GM12878 (cell line): ENCODE data around the gene PPP2R5D. TPM values are rescaled to one million over a fixed set of nuclear protein-coding genes. Genes with fewer than 3 reads are reported as not detected.

Source experiments
- ATAC-seq: fragments of 200-7000 bp; cut with Tn5 transposase; 3 replicates; pipeline ENCODE4 v1.9.1; 2020; ENCODE audit warnings: mild to moderate bottlenecking, moderate library complexity
- BruUV-seq: library from RNA; stranded (reverse); fragments of 400-500 nt; replicated peaks from 2 replicates; lab custom pipeline; 2021; lab: Mats Ljungman, UMichigan
- CTCF ChIA-PET: fragments of 300-600 bp; sonication (Branson Sonifier 250); formaldehyde crosslinking; extraction: SDS; loops from one replicate; lab custom pipeline; 2021; ENCODE audit warnings: inconsistent platforms; lab: Yijun Ruan, JAX
- POLR2A ChIA-PET: fragments of 350-600 bp; formaldehyde crosslinking; extraction: SDS; loops from one replicate; lab custom pipeline; 2021; ENCODE audit warnings: inconsistent platforms; lab: Charles Lee
- RAD21 ChIA-PET: fragments of 300-600 bp; sonication (Branson Sonifier 250); formaldehyde crosslinking; loops from one replicate; lab custom pipeline; 2023; ENCODE audit warnings: antibody characterized with exemption; ENCODE audit not compliant: unreplicated experiment; lab: Charles Lee
- SMC1A ChIA-PET: fragments of 300-600 bp; sonication (Branson Sonifier 250); formaldehyde crosslinking; loops from one replicate; lab custom pipeline; 2023; ENCODE audit not compliant: unreplicated experiment, uncharacterized antibody; lab: Charles Lee
- DNase-seq: peaks from one replicate; pipeline ENCODE4 v3.0.0-alpha.2; 2011; ENCODE audit warnings: low read depth, low spot score
- FAIRE-seq: peaks from 3 replicates; lab custom pipeline; 2011; peaks lifted over from hg19 to GRCh38; lab: Jason Lieb, UNC
- H2AFZ ChIP-seq: 2 replicates; pipeline ENCODE4 v1.6.0; 2011; ENCODE audit warnings: low read depth, low read length, control low read depth; ENCODE audit not compliant: control insufficient read depth
- H3K27ac ChIP-seq: 2 replicates; pipeline ENCODE4 v1.5.1; 2011; ENCODE audit warnings: control low read depth; ENCODE audit not compliant: control insufficient read depth, insufficient read depth
- H3K27me3 ChIP-seq, 2 experiments: replicated peaks in 1 of 2; 2 replicates each; pipeline versions ENCODE4 v1.6.0 to v1.6.1; 2011; ENCODE audit warnings: low read length in 1 of 2; ENCODE audit not compliant: control insufficient read depth in 2 of 2, insufficient read depth in 2 of 2
- H3K36me3 ChIP-seq, 2 experiments: 2 replicates each; pipeline ENCODE4 v1.5.1; 2011; ENCODE audit warnings: low read length in 1 of 2; ENCODE audit not compliant: control insufficient read depth in 2 of 2, insufficient read depth in 2 of 2
- H3K4me1 ChIP-seq: 2 replicates; pipeline ENCODE4 v1.6.1; 2011; ENCODE audit warnings: mild to moderate bottlenecking, low read length, moderate library complexity, mixed read lengths; ENCODE audit not compliant: control insufficient read depth, insufficient read depth
- H3K4me2 ChIP-seq: 2 replicates; pipeline ENCODE4 v1.6.0; 2011; ENCODE audit warnings: control low read depth; ENCODE audit not compliant: control insufficient read depth, insufficient read depth
- H3K4me3 ChIP-seq: fragments of 200-600 bp; sonication (generic); 2 replicates; pipeline ENCODE4 v1.5.1; 2016
- H3K79me2 ChIP-seq: 2 replicates; pipeline ENCODE4 v1.6.0; 2011; ENCODE audit warnings: low read length; ENCODE audit not compliant: control insufficient read depth, insufficient read depth
- H3K9ac ChIP-seq: 2 replicates; pipeline ENCODE4 v1.8.0; 2011; ENCODE audit warnings: low read length, control low read depth, mixed read lengths; ENCODE audit not compliant: control insufficient read depth, insufficient read depth
- H3K9me3 ChIP-seq: replicated peaks from 3 replicates; pipeline ENCODE4 v1.5.1; 2011; ENCODE audit warnings: mild to moderate bottlenecking, low read length; ENCODE audit not compliant: control insufficient read depth, insufficient read depth
- H4K20me1 ChIP-seq: 2 replicates; pipeline ENCODE4 v1.6.0; 2011; ENCODE audit not compliant: control insufficient read depth, insufficient read depth
- CREB1 ChIP-seq: IDR thresholded peaks from 2 replicates; pipeline ENCODE4 v1.6.1; 2012; ENCODE audit warnings: low read depth, mild to moderate bottlenecking, inconsistent platforms
- EED ChIP-seq: sonication (generic); IDR thresholded peaks from 2 replicates; pipeline ENCODE4 v1.6.1; 2016; ENCODE audit warnings: antibody characterized with exemption, low read depth
- ESRRA ChIP-seq: IDR thresholded peaks from 2 replicates; pipeline ENCODE4 v1.6.1; 2012; ENCODE audit warnings: mild to moderate bottlenecking, low read length, improper control_type of control experiment
- IRF4 ChIP-seq: IDR thresholded peaks from 2 replicates; pipeline ENCODE4 v1.6.1; 2011; ENCODE audit warnings: low read depth, low read length
- NRF1 ChIP-seq: conservative IDR thresholded peaks from 2 replicates; pipeline ENCODE4 v1.6.1; 2011; ENCODE audit warnings: mild to moderate bottlenecking, low read depth, low read length, improper control_type of control experiment
- POLR2A ChIP-seq: IDR thresholded peaks from 2 replicates; pipeline ENCODE4 v1.6.1; 2011; ENCODE audit warnings: low read depth, mild to moderate bottlenecking, low read length
- POLR2AphosphoS5 ChIP-seq: IDR thresholded peaks from 2 replicates; pipeline ENCODE4 v1.6.1; 2011; ENCODE audit warnings: mild to moderate bottlenecking, low read length, inconsistent platforms
- SMAD5 ChIP-seq: IDR thresholded peaks from 2 replicates; pipeline ENCODE4 v1.6.1; 2016; ENCODE audit warnings: antibody characterized with exemption, low read depth
- SRF ChIP-seq, 2 experiments: IDR thresholded peaks; 2 replicates each; pipeline ENCODE4 v1.6.1; 2011; ENCODE audit warnings: low read depth in 2 of 2, low read length in 2 of 2, mild to moderate bottlenecking in 1 of 2, moderate library complexity in 1 of 2
- WGBS: methylation state at CpG from one replicate; pipeline ENCODE4 v1.1.6; 2016; ENCODE audit warnings: low lambda C conversion rate; ENCODE audit not compliant: insufficient replicate concordance, insufficient coverage; ENCODE audit errors: missing lambda C conversion rate; 5-methylcytosine and 5-hydroxymethylcytosine counted together
- in situ Hi-C: fragments of 300-500 bp; cut with MboI; formaldehyde crosslinking; loops from 9 replicates; pipeline ENCODE4 v1.14.3; 2018; ENCODE audit warnings: mixed read lengths
- intact Hi-C: fragments of 100-400 bp; cut with micrococcal nuclease; formaldehyde crosslinking; loops from one replicate; pipeline ENCODE4 v1.14.2; 2022; ENCODE audit not compliant: unreplicated experiment
- polyA plus RNA-seq, 11 experiments: library from polyadenylated mRNA; depleted of rRNA in 4 of 11; unstranded in 6 of 11; stranded (reverse) in 5 of 11; fragments of >200 nt; fragmentation: Nextera tagmentation in 4 of 11; fragmentation: Illumina TruSeq in 1 of 11; extraction: Ambion mirVana in 4 of 11; extraction: Trizol in 1 of 11; gene quantifications; 1 replicate in 1 of 11; 2 replicates in 10 of 11; pipeline versions ENCODE4 v1.2.1 to v1.2.3, GENCODE V29; 2011 to 2016; ENCODE audit warnings: inconsistent platforms in 2 of 11, missing spikeins in 2 of 11, low read depth in 1 of 11
- total RNA-seq, 4 experiments: library from RNA; depleted of rRNA in 3 of 4; stranded (reverse); fragments of >200 nt in 3 of 4; fragmentation: Illumina TruSeq in 1 of 4; extraction: Trizol in 1 of 4; gene quantifications; 2 replicates each; pipeline versions ENCODE4 v1.2.1 to v1.2.3, GENCODE V29; 2013 to 2021

PPP2R5D gene
- total and polyA plus RNA-seq, 10 of the 15 experiments (the other 5 are each of a cell fraction or from before 2014, with no cell fraction given): 1.5 to 59.0 (median 32.0) TPM

DNA sequence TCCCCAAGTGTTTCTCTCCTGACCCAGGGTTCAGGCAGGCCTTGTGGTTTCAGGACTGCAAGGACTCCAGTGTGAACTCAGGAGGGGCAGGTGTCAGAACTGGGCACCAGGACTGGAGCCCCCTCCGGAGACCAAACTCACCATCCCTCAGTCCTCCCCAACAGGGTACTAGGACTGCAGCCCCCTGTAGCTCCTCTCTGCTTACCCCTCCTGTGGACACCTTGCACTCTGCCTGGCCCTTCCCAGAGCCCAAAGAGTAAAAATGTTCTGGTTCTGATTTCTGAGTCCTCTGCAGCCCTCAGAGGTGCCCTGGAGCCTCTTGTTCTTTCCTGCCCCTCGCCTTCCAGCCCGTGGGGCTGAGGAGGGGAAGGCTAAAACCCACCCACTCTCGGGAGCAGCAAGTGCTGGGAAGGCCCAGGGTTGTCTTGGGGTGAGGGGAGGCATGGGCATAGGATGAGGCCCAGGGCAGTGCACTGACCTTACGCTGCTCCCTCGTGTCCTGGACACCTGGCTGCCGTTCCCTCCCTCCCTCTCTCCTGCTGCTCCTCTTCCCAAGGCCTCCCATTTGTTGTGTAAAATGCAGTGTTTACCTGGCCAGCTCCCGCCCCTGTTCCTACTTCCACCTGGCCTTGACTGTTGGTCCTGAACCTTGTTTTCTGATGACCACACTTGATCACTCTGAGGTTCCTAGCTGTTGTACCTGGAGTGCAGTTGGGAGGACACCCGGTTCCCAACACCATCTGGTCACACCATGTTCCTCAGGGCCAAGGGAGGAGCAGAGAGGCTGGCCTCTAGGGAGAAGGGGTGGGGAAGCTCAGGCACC, 45.2 kb upstream of the PPP2R5D start:
- in situ Hi-C loops (no loop called here), intact Hi-C loops (no loop called here)
- peaks cover 13% of the 10 kb centered on the region for H3K4me1 ChIP-seq
- peaks cover 11% of the 10 kb centered on the region for H4K20me1 ChIP-seq
- DNase-seq (no peak), FAIRE-seq (no peak), ATAC-seq (no peak)
- H3K79me2 ChIP-seq: peaks cover 13% of the 10 kb centered on the region
- no peak overlapping the region for H3K4me2 ChIP-seq
- ChIA-PET CTCF (interaction anchor here (1.5 kb wide), 1 partner anchor 38 kb away, joined by 4 read pairs; no protein-coding TSS in a partner anchor), RAD21 (no interaction called here), POLR2A (interaction anchor here (1.1 kb wide), 1 partner anchor 49 kb away, joined by 3 read pairs; no protein-coding TSS in a partner anchor), SMC1A (no interaction called here)
- H3K4me3 ChIP-seq: no peak overlapping the region
- no peaks in the 10 kb centered on the region for H3K27me3 ChIP-seq
- WGBS: 80% methylated on average over 9 of the region's 9 CpGs
- H3K9ac ChIP-seq: no peak overlapping the region
- BruUV-seq: no TSS peak
- peaks cover 43 to 44% of the 10 kb centered on the region in 2 experiments for H3K36me3 ChIP-seq
- no peak overlapping the region for H2AFZ ChIP-seq
- H3K27ac ChIP-seq: no peak overlapping the region
- no peak for TF ChIP-seq CREB1
- TF ChIP-seq NRF1: no peak
- peak; percentile 74 for TF ChIP-seq POLR2A
- TF ChIP-seq EED: no peak
- no peak for TF ChIP-seq SRF (IDR thresholded peaks at IDR 0.05; ENCODE audit: low read depth in 2 of 2, low read length in 2 of 2)
- TF ChIP-seq SMAD5: 0 out of 2 replicates have a peak, but pooled peaks have one; percentile 13
- TF ChIP-seq IRF4: no peak
- no peak for TF ChIP-seq ESRRA
- peak; percentile 24; the same call in 1 of the 2 replicates for TF ChIP-seq POLR2AphosphoS5
- H3K9me3 ChIP-seq: no peaks in the 10 kb centered on the region
